Measurements from ENCODE around the gene NPRL2. TPM values are rescaled to one million over a fixed set of nuclear protein-coding genes. Genes with fewer than 3 reads are reported as not detected.

NPRL2 gene
- total RNA-seq, 3 donors from 2014 or later = 34.0 to 46.9 (median 37.0) TPM

- H3K4me1 Mint-ChIP-seq (ENCODE audit: low read depth) = peaks cover 54% of the 10 kb centered on the region
- no peak overlapping the region for H3K4me3 Mint-ChIP-seq
- no peaks in the 10 kb centered on the region for H3K27me3 Mint-ChIP-seq (ENCODE audit: low read depth)
- H3K9me3 Mint-ChIP-seq = no peaks in the 10 kb centered on the region
- DNase-seq (peak; percentile 72), ATAC-seq (no peak)
- H3K36me3 Mint-ChIP-seq (ENCODE audit: insufficient read depth) = peaks cover 18% of the 10 kb centered on the region
Measured at GRCh38 chr3:50347187-50347813, 3.3 kb downstream of the NPRL2 start.

- ATAC-seq = peak; percentile 22 to 31
- Mint-ChIP-seq H3K27me3 (ENCODE audit: low read depth) (no peaks in the 10 kb centered on the region), H3K36me3 (ENCODE audit: insufficient read depth) (peaks cover 17% of the 10 kb centered on the region), H3K4me1 (ENCODE audit: low read depth) (peaks cover 52% of the 10 kb centered on the region), H3K4me3 (peak within 1 kb of the TSS; percentile 40), H3K9me3 (no peaks in the 10 kb centered on the region)
- DNase-seq = peak; percentile 66
Measured at GRCh38 chr3:50345586-50346234, 4.9 kb downstream of the NPRL2 start, which contains the start of gene ZMYND10. Gene ZMYND10 (minus strand): TSS chr3:50345732. CDS start chr3:50345579, 153 bp downstream.

GRCh38 chr3:50345008-50345407, 5.6 kb downstream of the NPRL2 start:
- peaks cover 14% of the 10 kb centered on the region for H3K36me3 Mint-ChIP-seq (ENCODE audit: insufficient read depth)
- ATAC-seq (no peak), DNase-seq (no peak)
- H3K27me3 Mint-ChIP-seq (ENCODE audit: low read depth) = no peaks in the 10 kb centered on the region
- H3K9me3 Mint-ChIP-seq = no peaks in the 10 kb centered on the region
- no peak overlapping the region for H3K4me3 Mint-ChIP-seq
- peaks cover 47% of the 10 kb centered on the region for H3K4me1 Mint-ChIP-seq (ENCODE audit: low read depth)

GRCh38 chr3:50342813-50343633, 7.6 kb downstream of the NPRL2 start:
- H3K4me3 Mint-ChIP-seq = no peak overlapping the region
- peaks cover 7% of the 10 kb centered on the region for H3K36me3 Mint-ChIP-seq (ENCODE audit: insufficient read depth)
- DNase-seq (no peak), ATAC-seq (no peak)
- H3K27me3 Mint-ChIP-seq (ENCODE audit: low read depth) = no peaks in the 10 kb centered on the region
- peaks cover 46% of the 10 kb centered on the region for H3K4me1 Mint-ChIP-seq (ENCODE audit: low read depth)
- H3K9me3 Mint-ChIP-seq = no peaks in the 10 kb centered on the region

- DNase-seq (no peak), ATAC-seq (no peak)
- Mint-ChIP-seq H3K9me3 (no peaks in the 10 kb centered on the region), H3K36me3 (ENCODE audit: insufficient read depth) (no peaks in the 10 kb centered on the region), H3K27me3 (ENCODE audit: low read depth) (no peaks in the 10 kb centered on the region), H3K4me1 (ENCODE audit: low read depth) (peaks cover 41% of the 10 kb centered on the region), H3K4me3 (no peak overlapping the region)
Measured at GRCh38 chr3:50341996-50342650, 8.5 kb downstream of the NPRL2 start.

GRCh38 chr3:50341537-50341936, 9.0 kb downstream of the NPRL2 start:
- H3K36me3 Mint-ChIP-seq (ENCODE audit: insufficient read depth) = peaks cover 2% of the 10 kb centered on the region
- H3K4me3 Mint-ChIP-seq = peak overlapping the region; percentile 96
- peaks cover 41% of the 10 kb centered on the region for H3K4me1 Mint-ChIP-seq (ENCODE audit: low read depth)
- no peak for DNase-seq
- H3K9me3 Mint-ChIP-seq = no peaks in the 10 kb centered on the region
- H3K27me3 Mint-ChIP-seq (ENCODE audit: low read depth) = no peaks in the 10 kb centered on the region
- ATAC-seq = no peak

GRCh38 chr3:50340448-50341329, 9.9 kb downstream of the NPRL2 start, which contains the start of gene RASSF1:
Gene RASSF1 (minus strand): TSS chr3:50340836. CDS start chr3:50340805, 31 bp downstream.
- peak; percentile 19 to 24 for ATAC-seq
- Mint-ChIP-seq H3K27me3 (ENCODE audit: low read depth) (no peaks in the 10 kb centered on the region), H3K4me1 (ENCODE audit: low read depth) (peaks cover 42% of the 10 kb centered on the region), H3K4me3 (peak within 1 kb of the TSS; percentile 96), H3K36me3 (ENCODE audit: insufficient read depth) (peaks cover 2% of the 10 kb centered on the region), H3K9me3 (no peaks in the 10 kb centered on the region)
- DNase-seq = peak; percentile 44

GRCh38 chr3:50340147-50340447, 10.5 kb downstream of the NPRL2 start:
- Mint-ChIP-seq H3K9me3 (no peaks in the 10 kb centered on the region), H3K4me1 (ENCODE audit: low read depth) (peaks cover 43% of the 10 kb centered on the region), H3K36me3 (ENCODE audit: insufficient read depth) (peaks cover 4% of the 10 kb centered on the region), H3K4me3 (peak overlapping the region; percentile 96), H3K27me3 (ENCODE audit: low read depth) (no peaks in the 10 kb centered on the region)
- no peak for DNase-seq
- ATAC-seq = no peak

GRCh38 chr3:50339485-50340146, 11.0 kb downstream of the NPRL2 start:
- no peak for DNase-seq
- no peaks in the 10 kb centered on the region for H3K9me3 Mint-ChIP-seq
- no peaks in the 10 kb centered on the region for H3K27me3 Mint-ChIP-seq (ENCODE audit: low read depth)
- peak overlapping the region; percentile 96 for H3K4me3 Mint-ChIP-seq
- ATAC-seq = no peak
- H3K36me3 Mint-ChIP-seq (ENCODE audit: insufficient read depth) = peaks cover 4% of the 10 kb centered on the region
- H3K4me1 Mint-ChIP-seq (ENCODE audit: low read depth) = peaks cover 46% of the 10 kb centered on the region

- H3K4me3 Mint-ChIP-seq = peak overlapping the region; percentile 96
- H3K27me3 Mint-ChIP-seq (ENCODE audit: low read depth) = no peaks in the 10 kb centered on the region
- peaks cover 7% of the 10 kb centered on the region for H3K36me3 Mint-ChIP-seq (ENCODE audit: insufficient read depth)
- ATAC-seq (no peak), DNase-seq (no peak)
- no peaks in the 10 kb centered on the region for H3K9me3 Mint-ChIP-seq
- peaks cover 52% of the 10 kb centered on the region for H3K4me1 Mint-ChIP-seq (ENCODE audit: low read depth)
Measured at GRCh38 chr3:50338965-50339364, 11.6 kb downstream of the NPRL2 start.

- DNase-seq = peak; percentile 90
- Mint-ChIP-seq H3K9me3 (no peaks in the 10 kb centered on the region), H3K4me3 (peak overlapping the region; percentile 96), H3K36me3 (ENCODE audit: insufficient read depth) (peaks cover 10% of the 10 kb centered on the region), H3K27me3 (ENCODE audit: low read depth) (no peaks in the 10 kb centered on the region), H3K4me1 (ENCODE audit: low read depth) (peaks cover 59% of the 10 kb centered on the region)
- peak; percentile 80 to 86 for ATAC-seq
Measured at GRCh38 chr3:50337175-50337861, 13.3 kb downstream of the NPRL2 start.

GRCh38 chr3:50336452-50337174, 14.0 kb downstream of the NPRL2 start:
- H3K36me3 Mint-ChIP-seq (ENCODE audit: insufficient read depth) = peaks cover 14% of the 10 kb centered on the region
- H3K27me3 Mint-ChIP-seq (ENCODE audit: low read depth) = no peaks in the 10 kb centered on the region
- H3K4me1 Mint-ChIP-seq (ENCODE audit: low read depth) = peaks cover 59% of the 10 kb centered on the region
- H3K9me3 Mint-ChIP-seq = no peaks in the 10 kb centered on the region
- peak overlapping the region; percentile 96 for H3K4me3 Mint-ChIP-seq
- ATAC-seq (peak; percentile 36 to 39), DNase-seq (no peak)
